Caco-2 (cell line): Measurements from ENCODE around the gene FCAMR. TPM values are rescaled to one million over a fixed set of nuclear protein-coding genes. Genes with fewer than 3 reads are reported as not detected.

Source experiments
- BruUV-seq: library from RNA; stranded (reverse); fragments of 400-500 nt; replicated peaks from 2 replicates; lab custom pipeline; 2021; lab: Mats Ljungman, UMichigan
- CTCF ChIA-PET: fragments of 300-600 bp; sonication (Branson Sonifier 250); formaldehyde crosslinking; loops from one replicate; lab custom pipeline; 2022; ENCODE audit warnings: antibody characterized with exemption; lab: Charles Lee
- POLR2A ChIA-PET: fragments of 300-600 bp; sonication (Branson Sonifier 250); formaldehyde crosslinking; loops from one replicate; lab custom pipeline; 2022; ENCODE audit warnings: antibody characterized with exemption; lab: Charles Lee
- DNase-seq, 2 experiments: peaks; one replicate each; pipeline versions ENCODE4 v3.0.0 to v3.0.0-alpha.2; 2020 to 2022
- H3K27me3 ChIP-seq: replicated peaks from 2 replicates; pipeline ENCODE4 v1.6.0; 2011; ENCODE audit warnings: low read length; ENCODE audit not compliant: control insufficient read depth, insufficient read depth
- H3K36me3 ChIP-seq: 2 replicates; pipeline ENCODE4 v1.5.1; 2011; ENCODE audit warnings: low read length; ENCODE audit not compliant: control insufficient read depth, insufficient read depth
- H3K4me1 ChIP-seq: fragments of 250-450 bp; sonication (Bioruptor Pico); 2 replicates; pipeline ENCODE4 v1.5.1; 2020; ENCODE audit warnings: mild to moderate bottlenecking
- H3K4me3 ChIP-seq: 2 replicates; pipeline ENCODE4 v1.5.1; 2011; ENCODE audit warnings: low read depth, mild to moderate bottlenecking, control low read depth, low read length
- H3K9me3 ChIP-seq: fragments of 250-450 bp; sonication (Bioruptor Pico); 2 replicates; pipeline ENCODE4 v1.5.1; 2020; ENCODE audit warnings: mild to moderate bottlenecking, moderate library complexity
- H3K27ac Mint-ChIP-seq: one replicate; pipeline ENCODE4 v1.8.0; 2022; ENCODE audit warnings: mixed read lengths; ENCODE audit not compliant: unreplicated experiment
- H3K27me3 Mint-ChIP-seq: one replicate; pipeline ENCODE4 v1.8.0; 2022; ENCODE audit warnings: mixed read lengths; ENCODE audit not compliant: insufficient read depth, unreplicated experiment
- H3K36me3 Mint-ChIP-seq: one replicate; pipeline ENCODE4 v1.8.0; 2022; ENCODE audit warnings: mild to moderate bottlenecking, mixed read lengths; ENCODE audit not compliant: insufficient read depth, unreplicated experiment
- H3K4me1 Mint-ChIP-seq: one replicate; pipeline ENCODE4 v1.8.0; 2022; ENCODE audit warnings: low read depth, mixed read lengths; ENCODE audit not compliant: unreplicated experiment
- H3K4me3 Mint-ChIP-seq: one replicate; pipeline ENCODE4 v1.8.0; 2022; ENCODE audit warnings: mild to moderate bottlenecking, moderate library complexity, mixed read lengths; ENCODE audit not compliant: unreplicated experiment
- H3K9me3 Mint-ChIP-seq: one replicate; pipeline ENCODE4 v1.8.0; 2022; ENCODE audit warnings: mixed read lengths; ENCODE audit not compliant: unreplicated experiment
- intact Hi-C: fragments of 100-400 bp; cut with micrococcal nuclease; formaldehyde crosslinking; loops from one replicate; pipeline ENCODE4 v1.10.0; 2022; ENCODE audit not compliant: unreplicated experiment
- total RNA-seq: library from RNA; stranded (reverse); gene quantifications from 2 replicates; pipeline ENCODE4 v1.2.3, GENCODE V29; 2022
- TF ChIP-seq, protein P1 (sequence below), 2 experiments: fragments of 200-600 bp in 1 of 2; IDR thresholded peaks; 1 replicate in 1 of 2; 2 replicates in 1 of 2; pipeline versions ENCODE4 v1.5.1 to v1.8.0; 2011 to 2022; ENCODE audit warnings: antibody characterized with exemption in 1 of 2, control low read depth in 1 of 2, inconsistent platforms in 1 of 2, low read depth in 1 of 2, low read length in 1 of 2, mild to moderate bottlenecking in 1 of 2, moderate library complexity in 1 of 2; ENCODE audit not compliant: insufficient read depth in 1 of 2, severe bottlenecking in 1 of 2, unreplicated experiment in 1 of 2

The FCAMR gene
- total RNA-seq, 1 experiment from 2014 or later: 0.18 TPM

- H3K4me1 Mint-ChIP-seq: peaks cover 8% of the 10 kb centered on the region
- H3K36me3 Mint-ChIP-seq: no peaks in the 10 kb centered on the region
- no peaks in the 10 kb centered on the region for H3K27me3 ChIP-seq
- TF ChIP-seq, protein P1, sequence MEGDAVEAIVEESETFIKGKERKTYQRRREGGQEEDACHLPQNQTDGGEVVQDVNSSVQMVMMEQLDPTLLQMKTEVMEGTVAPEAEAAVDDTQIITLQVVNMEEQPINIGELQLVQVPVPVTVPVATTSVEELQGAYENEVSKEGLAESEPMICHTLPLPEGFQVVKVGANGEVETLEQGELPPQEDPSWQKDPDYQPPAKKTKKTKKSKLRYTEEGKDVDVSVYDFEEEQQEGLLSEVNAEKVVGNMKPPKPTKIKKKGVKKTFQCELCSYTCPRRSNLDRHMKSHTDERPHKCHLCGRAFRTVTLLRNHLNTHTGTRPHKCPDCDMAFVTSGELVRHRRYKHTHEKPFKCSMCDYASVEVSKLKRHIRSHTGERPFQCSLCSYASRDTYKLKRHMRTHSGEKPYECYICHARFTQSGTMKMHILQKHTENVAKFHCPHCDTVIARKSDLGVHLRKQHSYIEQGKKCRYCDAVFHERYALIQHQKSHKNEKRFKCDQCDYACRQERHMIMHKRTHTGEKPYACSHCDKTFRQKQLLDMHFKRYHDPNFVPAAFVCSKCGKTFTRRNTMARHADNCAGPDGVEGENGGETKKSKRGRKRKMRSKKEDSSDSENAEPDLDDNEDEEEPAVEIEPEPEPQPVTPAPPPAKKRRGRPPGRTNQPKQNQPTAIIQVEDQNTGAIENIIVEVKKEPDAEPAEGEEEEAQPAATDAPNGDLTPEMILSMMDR (IDR thresholded peaks at IDR 0.05; ENCODE audit: insufficient read depth in 1 of 2, low read depth in 1 of 2, low read length in 1 of 2, severe bottlenecking in 1 of 2, unreplicated experiment in 1 of 2): no peak
- H3K4me3 ChIP-seq: no peak overlapping the region
- H3K4me1 ChIP-seq: peaks cover 6% of the 10 kb centered on the region; the same call in 1 of the 2 replicates
- no TSS peak for BruUV-seq
- no peaks in the 10 kb centered on the region for H3K27me3 Mint-ChIP-seq
- H3K4me3 Mint-ChIP-seq: no peak overlapping the region
- POLR2A ChIA-PET: no interaction called here
- H3K9me3 Mint-ChIP-seq: no peaks in the 10 kb centered on the region
- CTCF ChIA-PET: no interaction called here
- no peaks in the 10 kb centered on the region for H3K9me3 ChIP-seq
- no peaks in the 10 kb centered on the region for H3K36me3 ChIP-seq
- DNase-seq: no peak
- intact Hi-C loops: no loop called here
- no peak overlapping the region for H3K27ac Mint-ChIP-seq
These were observed 17.6 kb upstream of the FCAMR start for GRCh38 chr1:206987873-206988272.

DNA sequence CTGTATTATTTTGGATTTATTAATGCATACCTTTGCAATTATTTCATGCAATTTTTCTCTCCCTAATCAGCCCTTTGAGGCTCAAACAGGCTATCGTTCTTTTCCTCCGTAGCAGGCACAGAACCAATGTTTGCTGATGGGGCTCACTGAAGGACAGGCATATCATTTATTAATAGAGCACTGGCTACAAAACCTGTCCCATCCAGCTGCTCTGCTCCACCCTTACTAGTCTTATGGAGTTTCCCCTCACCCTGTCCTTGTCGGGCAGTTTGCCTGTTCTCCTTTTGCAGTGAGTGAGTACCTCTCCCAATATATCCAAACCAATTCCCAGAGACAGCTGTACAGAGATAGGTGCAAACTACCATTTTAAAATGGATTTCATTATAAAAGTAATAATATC lies 16.6 kb upstream of the FCAMR start:
- TF ChIP-seq, protein P1 (IDR thresholded peaks at IDR 0.05; ENCODE audit: insufficient read depth in 1 of 2, low read depth in 1 of 2, low read length in 1 of 2, severe bottlenecking in 1 of 2, unreplicated experiment in 1 of 2): no peak
- H3K4me3 Mint-ChIP-seq: no peak overlapping the region
- Histone ChIP-seq H3K4me3 (no peak overlapping the region), H3K27me3 (no peaks in the 10 kb centered on the region), H3K9me3 (no peaks in the 10 kb centered on the region), H3K36me3 (no peaks in the 10 kb centered on the region), H3K4me1 (no peaks in the 10 kb centered on the region)
- no peaks in the 10 kb centered on the region for H3K4me1 Mint-ChIP-seq
- no peak for DNase-seq
- no peaks in the 10 kb centered on the region for H3K27me3 Mint-ChIP-seq
- intact Hi-C loops: no loop called here
- ChIA-PET CTCF (no interaction called here), POLR2A (no interaction called here)
- BruUV-seq: no TSS peak
- H3K9me3 Mint-ChIP-seq: no peaks in the 10 kb centered on the region
- H3K27ac Mint-ChIP-seq: no peak overlapping the region
- no peaks in the 10 kb centered on the region for H3K36me3 Mint-ChIP-seq

DNA sequence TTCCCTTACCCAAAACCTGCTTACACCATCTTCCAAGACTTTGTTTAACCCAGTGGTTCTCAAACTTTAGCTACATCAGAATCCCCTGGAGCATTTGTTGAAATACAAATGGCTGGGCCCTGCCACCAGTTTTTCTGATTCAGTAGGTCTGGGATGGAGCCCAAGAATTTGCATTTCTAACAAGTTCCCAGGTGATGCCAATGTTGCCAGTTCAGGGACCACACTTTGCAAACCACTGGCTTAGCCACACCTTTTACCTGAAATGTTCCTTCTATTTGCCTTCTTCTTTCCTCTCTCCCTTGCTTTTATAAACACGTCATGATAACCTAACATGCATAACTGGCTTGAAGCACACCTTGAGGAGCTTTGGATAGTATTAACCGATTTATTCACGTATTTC lies 16.1 kb upstream of the FCAMR start:
- H3K27ac Mint-ChIP-seq: no peak overlapping the region
- H3K4me1 ChIP-seq: no peaks in the 10 kb centered on the region
- H3K9me3 Mint-ChIP-seq: no peaks in the 10 kb centered on the region
- no peaks in the 10 kb centered on the region for H3K36me3 Mint-ChIP-seq
- no TSS peak for BruUV-seq
- ChIA-PET CTCF (no interaction called here), POLR2A (no interaction called here)
- TF ChIP-seq, protein P1 (IDR thresholded peaks at IDR 0.05; ENCODE audit: insufficient read depth in 1 of 2, low read depth in 1 of 2, low read length in 1 of 2, severe bottlenecking in 1 of 2, unreplicated experiment in 1 of 2): no peak
- H3K4me3 Mint-ChIP-seq: no peak overlapping the region
- DNase-seq: no peak
- intact Hi-C loops: no loop called here
- no peak overlapping the region for H3K4me3 ChIP-seq
- no peaks in the 10 kb centered on the region for H3K9me3 ChIP-seq
- no peaks in the 10 kb centered on the region for H3K4me1 Mint-ChIP-seq
- H3K27me3 Mint-ChIP-seq: no peaks in the 10 kb centered on the region
- H3K36me3 ChIP-seq: no peaks in the 10 kb centered on the region
- H3K27me3 ChIP-seq: no peaks in the 10 kb centered on the region
